HG03520 (cell line): ENCODE results near the gene DYNC2I2.

Source experiments
- ATAC-seq: cut with Tn5 transposase; IDR thresholded peaks from one replicate; pipeline ENCODE4 v1.9.1; 2021; ENCODE audit warnings: mild to moderate bottlenecking, moderate library complexity; ENCODE audit not compliant: unreplicated experiment

DYNC2I2 gene

GRCh38 chr9:128636556-128637530 is 19.8 kb downstream of the DYNC2I2 start:
- no peak for ATAC-seq

- no peak for ATAC-seq
These were observed 20.6 kb downstream of the DYNC2I2 start for GRCh38 chr9:128636024-128636390.

GRCh38 chr9:128635266-128636023 is 21.2 kb downstream of the DYNC2I2 start:
- no peak for ATAC-seq

- ATAC-seq = no peak
These were observed 21.9 kb downstream of the DYNC2I2 start for GRCh38 chr9:128634651-128635262.

- no peak for ATAC-seq
These were observed 22.5 kb downstream of the DYNC2I2 start for GRCh38 chr9:128634111-128634510.

GRCh38 chr9:128633601-128634000 is 23.0 kb downstream of the DYNC2I2 start:
- no peak for ATAC-seq

GRCh38 chr9:128633057-128633456 is 23.6 kb downstream of the DYNC2I2 start:
- ATAC-seq = no peak

- no peak for ATAC-seq
These were observed 24.2 kb downstream of the DYNC2I2 start for GRCh38 chr9:128632486-128632885.

- ATAC-seq = no peak
These were observed 24.6 kb downstream of the DYNC2I2 start for GRCh38 chr9:128632066-128632465.

- no peak for ATAC-seq
These were observed 25.0 kb downstream of the DYNC2I2 start for GRCh38 chr9:128631636-128632035.

GRCh38 chr9:128629852-128630545 is 26.6 kb downstream of the DYNC2I2 start:
- ATAC-seq = no peak

GRCh38 chr9:128629136-128629535 is 27.5 kb downstream of the DYNC2I2 start:
- no peak for ATAC-seq

- no peak for ATAC-seq
These were observed 28.1 kb downstream of the DYNC2I2 start for GRCh38 chr9:128628471-128629048.

GRCh38 chr9:128627906-128628305 is 28.7 kb downstream of the DYNC2I2 start:
- no peak for ATAC-seq

GRCh38 chr9:128627127-128627715 is 29.4 kb downstream of the DYNC2I2 start:
- ATAC-seq = no peak

- ATAC-seq = no peak
These were observed 30.5 kb downstream of the DYNC2I2 start for GRCh38 chr9:128626181-128626580.

GRCh38 chr9:128625391-128626146 is 31.1 kb downstream of the DYNC2I2 start:
- no peak for ATAC-seq

- no peak for ATAC-seq
These were observed 32.1 kb downstream of the DYNC2I2 start for GRCh38 chr9:128624566-128624965.

- no peak for ATAC-seq
These were observed 34.8 kb downstream of the DYNC2I2 start for GRCh38 chr9:128621730-128622455.
